ENCODE measurements around the gene SLC16A10.

DNA sequence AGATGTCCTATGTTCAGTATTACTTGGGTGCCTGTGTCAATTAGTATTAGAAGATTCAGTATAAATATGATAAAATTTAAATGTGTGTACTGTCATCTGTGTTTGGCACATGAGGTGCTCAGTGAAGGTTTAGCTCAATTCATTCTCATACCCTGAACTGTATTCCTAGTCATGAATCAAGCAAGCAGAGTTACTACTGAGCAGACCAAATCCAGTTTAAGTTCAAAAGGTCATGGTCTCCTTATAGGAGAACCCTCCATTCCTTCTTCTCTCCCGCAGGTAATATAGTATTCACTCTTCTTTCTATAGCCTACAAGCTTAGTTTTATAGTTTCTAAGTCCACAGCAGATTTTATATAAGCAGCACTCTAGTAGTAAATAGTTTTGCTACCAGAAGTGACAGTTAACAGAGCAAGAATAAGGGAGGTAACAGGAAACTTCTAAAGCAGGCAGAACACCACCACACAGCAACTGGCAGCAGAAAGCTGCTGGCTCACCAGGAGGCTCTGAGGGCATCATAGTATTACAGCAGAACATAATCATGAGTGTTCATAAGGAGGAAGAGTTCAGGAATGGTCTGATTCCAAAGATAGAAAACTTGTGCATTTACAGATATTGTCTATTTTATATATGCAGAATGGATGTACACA, 133.2 kb downstream of the SLC16A10 start:
- no peak for TF ChIP-seq EZH2 (IDR thresholded peaks at IDR 0.05)
- no peak for TF ChIP-seq FOXP2 (optimal IDR thresholded peaks at IDR 0.05; ENCODE audit: control extremely low read depth, extremely low read length, insufficient read depth)
- no peak for TF ChIP-seq POLR2AphosphoS5 (IDR thresholded peaks at IDR 0.05; ENCODE audit: borderline replicate concordance, low read depth, low read length)
